ENCODE measurements around the gene SUPT3H. TPM values are rescaled to one million over a fixed set of nuclear protein-coding genes. Genes with fewer than 3 reads are reported as not detected.

SUPT3H gene
- total and polyA plus RNA-seq, 9 donors: 10.3 to 23.1 (median 16.2) TPM

DNA sequence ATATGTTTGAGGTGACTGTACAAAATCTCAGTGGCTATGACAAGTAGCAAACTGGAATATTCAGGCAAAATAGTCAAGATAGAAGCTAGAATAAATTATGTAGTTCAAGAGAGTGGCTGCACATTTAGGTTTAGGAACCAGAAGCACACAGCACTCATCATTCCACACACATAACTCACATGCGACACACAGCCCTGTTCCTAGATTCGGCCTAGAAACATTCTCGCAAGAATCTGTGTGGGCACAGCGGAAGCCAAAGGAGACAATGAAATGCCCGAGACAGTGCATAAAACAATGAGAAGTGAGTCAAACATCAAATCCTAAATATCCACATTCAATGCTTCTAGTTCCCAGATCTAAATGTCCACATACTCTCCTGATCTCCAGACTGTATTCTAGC lies 9.5 kb upstream of the SUPT3H start:
- Histone ChIP-seq H3K4me3 (no peak overlapping the region), H3K9me3 (no peaks in the 10 kb centered on the region), H3K4me1 (ENCODE audit: insufficient read depth) (no peaks in the 10 kb centered on the region), H3K27me3 (no peaks in the 10 kb centered on the region), H3K27ac (no peak overlapping the region), H3K36me3 (no peaks in the 10 kb centered on the region)
- intact Hi-C loops (cut with DNase I): no loop called here
- 78 to 91% (median 88%) methylated on average over 5 of the region's 5 CpGs for WGBS, 3 donors
- no peak for DNase-seq
- TF ChIP-seq POLR2A (IDR thresholded peaks at IDR 0.05) (no peak), EP300 (IDR thresholded peaks at IDR 0.05) (no peak), CTCF (IDR thresholded peaks at IDR 0.05) (no peak)

- H3K36me3 ChIP-seq: no peaks in the 10 kb centered on the region
- DNase-seq: no peak
- TF ChIP-seq CTCF (IDR thresholded peaks at IDR 0.05) (no peak), POLR2A (IDR thresholded peaks at IDR 0.05) (no peak), EP300 (IDR thresholded peaks at IDR 0.05) (no peak)
- H3K4me3 ChIP-seq: no peak overlapping the region
- no peaks in the 10 kb centered on the region for H3K27me3 ChIP-seq
- no peak overlapping the region for H3K27ac ChIP-seq
- 82 to 84% (median 83%) methylated on average over 3 of the region's 3 CpGs for WGBS, 3 donors
- no peaks in the 10 kb centered on the region for H3K4me1 ChIP-seq (ENCODE audit: insufficient read depth)
- H3K9me3 ChIP-seq: no peaks in the 10 kb centered on the region
- intact Hi-C loops (cut with DNase I): no loop called here
Measured at GRCh38 chr6:45386501-45386900, 8.8 kb upstream of the SUPT3H start.

DNA sequence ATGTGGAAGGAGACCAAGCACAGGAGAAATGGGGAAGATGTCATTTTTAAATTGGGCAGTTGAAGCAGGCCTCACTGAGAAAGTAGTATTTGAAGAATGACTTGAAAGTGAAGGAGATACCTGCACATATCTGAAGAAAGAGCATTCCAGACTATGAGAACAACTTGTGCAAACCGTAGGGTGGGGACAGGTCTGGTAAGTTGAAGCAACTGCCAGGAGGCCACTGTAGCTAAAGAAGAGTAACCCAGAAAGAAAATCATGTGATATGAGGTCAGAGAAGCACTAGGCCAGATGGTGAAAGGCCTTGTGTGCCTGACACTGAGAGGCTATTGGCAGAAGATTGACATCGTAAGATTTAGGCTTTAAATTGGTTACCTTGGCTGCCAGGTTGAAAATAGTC lies 4.7 kb upstream of the SUPT3H start:
- no peak for DNase-seq
- 86 to 91% (median 87%) methylated on average over 2 of the region's 2 CpGs for WGBS, 3 donors
- no peaks in the 10 kb centered on the region for H3K36me3 ChIP-seq
- H3K4me3 ChIP-seq: no peak overlapping the region
- no peaks in the 10 kb centered on the region for H3K27me3 ChIP-seq
- intact Hi-C loops (cut with DNase I): no loop called here
- TF ChIP-seq POLR2A (IDR thresholded peaks at IDR 0.05): no peak
- no peak for TF ChIP-seq CTCF (IDR thresholded peaks at IDR 0.05)
- TF ChIP-seq EP300 (IDR thresholded peaks at IDR 0.05): no peak
- no peak overlapping the region for H3K27ac ChIP-seq
- no peaks in the 10 kb centered on the region for H3K4me1 ChIP-seq (ENCODE audit: insufficient read depth)
- no peaks in the 10 kb centered on the region for H3K9me3 ChIP-seq

DNA sequence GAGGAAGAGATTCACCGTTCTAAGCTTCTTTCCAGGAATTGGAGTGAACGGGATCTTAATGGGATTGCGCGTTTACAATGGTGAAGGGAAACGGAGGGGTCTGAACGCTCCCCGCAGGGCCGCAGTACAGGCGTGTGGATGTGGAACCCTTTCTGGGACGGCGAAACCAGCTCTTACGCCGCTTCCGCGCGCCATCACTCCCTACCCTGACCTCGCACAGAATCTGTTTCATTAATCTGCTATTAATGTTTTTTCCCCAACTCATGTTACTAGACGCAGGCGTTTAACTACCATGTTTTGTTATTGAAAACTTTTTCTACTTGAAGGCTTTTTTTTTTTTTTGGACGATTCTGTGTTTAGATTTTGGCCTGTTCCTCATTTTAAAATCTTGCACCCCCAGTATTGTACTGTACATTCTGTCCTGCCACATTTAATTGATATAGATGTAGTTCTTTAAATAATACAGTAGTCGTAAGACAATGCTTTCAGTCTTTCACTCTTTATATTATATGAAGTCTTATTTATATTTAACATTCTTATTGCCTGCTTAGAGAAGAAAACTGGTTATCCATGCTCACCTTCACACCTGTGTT lies 696 bp upstream of the SUPT3H start:
- no peaks in the 10 kb centered on the region for H3K9me3 ChIP-seq
- no peak for TF ChIP-seq CTCF (IDR thresholded peaks at IDR 0.05)
- no peak for TF ChIP-seq EP300 (IDR thresholded peaks at IDR 0.05)
- no peak for TF ChIP-seq POLR2A (IDR thresholded peaks at IDR 0.05)
- peak overlapping the region; percentile 86 to 97 for H3K27ac ChIP-seq
- WGBS, 3 donors: 1% methylated on average over 21 of the region's 21 CpGs
- no peaks in the 10 kb centered on the region for H3K4me1 ChIP-seq (ENCODE audit: insufficient read depth)
- H3K27me3 ChIP-seq: no peaks in the 10 kb centered on the region
- intact Hi-C loops (cut with DNase I): loop anchor here in 1 of 4 donors (5.0 kb wide), 1 partner anchor 334 kb away; no protein-coding TSS in a partner anchor
- peak overlapping the region; percentile 67 for H3K4me3 ChIP-seq
- DNase-seq: peak in 2 of 5 donors; percentile 53 to 69
- no peaks in the 10 kb centered on the region for H3K36me3 ChIP-seq

All from ovary (tissue), 9 donors.